ENCODE measurements around the gene WASHC2A.
"Not testable (repeated sequence)": the region's sequence is repeated elsewhere in the genome, so short reads cannot be mapped to it uniquely, and the experiment has no call there.

The WASHC2A gene

GRCh38 chr10:50063100-50063499, 4.7 kb upstream of the WASHC2A start:
- H3K9ac ChIP-seq (ENCODE audit: low read depth in 1 of 2, low read length in 2 of 2), result no peak overlapping the region
- H3K27me3 ChIP-seq (ENCODE audit: control insufficient read depth in 1 of 2, insufficient read depth in 2 of 2, low read length in 2 of 2), result no peaks in the 10 kb centered on the region
- peaks cover 0 to 5% of the 10 kb centered on the region in 2 donors for H3K4me1 ChIP-seq (ENCODE audit: control insufficient read depth in 1 of 2, insufficient read depth in 2 of 2, low read length in 2 of 2)
- no peaks in the 10 kb centered on the region for H3K9me3 ChIP-seq (ENCODE audit: control insufficient read depth in 1 of 2, low read length in 2 of 2)
- no peaks in the 10 kb centered on the region for H3K36me3 ChIP-seq (ENCODE audit: control insufficient read depth in 1 of 2, insufficient read depth in 2 of 2, low read length in 2 of 2)
- H3K27ac ChIP-seq (ENCODE audit: low read depth, low read length), result no peak overlapping the region
- H3K4me3 ChIP-seq (ENCODE audit: low read depth in 1 of 2, low read length in 2 of 2), result no peak overlapping the region

DNA sequence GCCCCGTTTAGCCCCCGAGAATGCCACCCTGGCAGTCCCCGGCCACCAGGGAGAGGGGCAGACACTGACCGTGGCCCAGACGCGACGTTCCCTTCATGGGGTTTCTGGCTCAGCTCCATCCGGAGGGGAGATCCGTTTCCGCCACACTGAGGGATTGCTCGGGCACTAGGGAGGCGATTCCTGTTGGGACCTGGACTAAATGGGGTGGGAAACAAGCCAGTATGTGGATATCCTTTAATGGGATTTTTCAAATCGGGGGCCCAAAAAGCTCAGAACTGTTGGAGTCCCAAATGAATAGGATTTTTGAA, 552 bp downstream of the WASHC2A start:
- not testable (repeated sequence) for H3K27me3 ChIP-seq (ENCODE audit: control insufficient read depth in 1 of 2, insufficient read depth in 2 of 2, low read length in 2 of 2); H3K36me3 ChIP-seq (ENCODE audit: control insufficient read depth in 1 of 2, insufficient read depth in 2 of 2, low read length in 2 of 2); H3K9ac ChIP-seq (ENCODE audit: low read depth in 1 of 2, low read length in 2 of 2); H3K9me3 ChIP-seq (ENCODE audit: control insufficient read depth in 1 of 2, low read length in 2 of 2); H3K4me1 ChIP-seq (ENCODE audit: control insufficient read depth in 1 of 2, insufficient read depth in 2 of 2, low read length in 2 of 2); H3K27ac ChIP-seq (ENCODE audit: low read depth, low read length)
- H3K4me3 ChIP-seq (ENCODE audit: low read depth in 1 of 2, low read length in 2 of 2), result peak overlapping the region; percentile 55 to 79

DNA sequence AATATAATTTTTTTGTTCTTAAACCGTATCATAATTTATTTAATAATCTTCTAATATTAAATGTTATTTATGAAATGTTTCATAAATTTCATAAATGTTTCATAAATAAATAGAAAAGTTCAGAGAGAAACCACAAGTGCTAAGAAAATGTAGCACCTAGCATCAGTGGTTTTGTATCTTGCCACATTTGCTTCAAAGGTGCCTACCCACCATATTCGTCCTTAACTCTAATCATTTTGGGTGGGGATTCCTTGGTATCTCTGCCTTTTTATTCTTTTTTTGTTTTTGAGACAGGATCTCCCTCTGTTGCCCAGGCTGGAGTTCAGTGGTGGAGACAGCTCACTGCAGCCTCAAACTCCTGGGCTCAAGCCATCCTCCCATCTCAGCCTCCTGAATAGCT, 7.4 kb downstream of the WASHC2A start:
- H3K9ac ChIP-seq (ENCODE audit: low read depth in 1 of 2, low read length in 2 of 2); H3K9me3 ChIP-seq (ENCODE audit: control insufficient read depth in 1 of 2, low read length in 2 of 2); H3K27ac ChIP-seq (ENCODE audit: low read depth, low read length); H3K4me3 ChIP-seq (ENCODE audit: low read depth in 1 of 2, low read length in 2 of 2); H3K27me3 ChIP-seq (ENCODE audit: control insufficient read depth in 1 of 2, insufficient read depth in 2 of 2, low read length in 2 of 2); H3K36me3 ChIP-seq (ENCODE audit: control insufficient read depth in 1 of 2, insufficient read depth in 2 of 2, low read length in 2 of 2); H3K4me1 ChIP-seq (ENCODE audit: control insufficient read depth in 1 of 2, insufficient read depth in 2 of 2, low read length in 2 of 2): not testable (repeated sequence)

DNA sequence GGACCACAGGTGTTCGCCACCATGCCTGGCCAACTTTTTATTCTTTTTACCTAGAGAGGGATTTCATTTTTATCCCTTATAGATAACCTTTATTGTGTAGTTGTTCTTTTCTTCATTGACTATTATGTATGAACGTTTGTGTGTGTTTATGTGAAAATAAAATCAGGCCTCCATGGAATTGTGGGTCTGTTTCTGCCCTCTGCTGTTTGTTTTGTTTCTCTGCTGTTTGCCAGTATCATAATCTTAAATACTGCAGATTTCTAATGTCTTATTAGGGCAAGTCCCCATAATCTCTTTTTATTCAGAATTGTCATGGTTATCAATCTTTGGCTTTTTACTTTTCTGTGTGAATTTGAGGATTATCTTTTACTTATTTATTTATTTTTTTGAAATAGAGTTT, 7.8 kb downstream of the WASHC2A start:
- H3K4me3 ChIP-seq (ENCODE audit: low read depth in 1 of 2, low read length in 2 of 2), result not testable (repeated sequence)

DNA sequence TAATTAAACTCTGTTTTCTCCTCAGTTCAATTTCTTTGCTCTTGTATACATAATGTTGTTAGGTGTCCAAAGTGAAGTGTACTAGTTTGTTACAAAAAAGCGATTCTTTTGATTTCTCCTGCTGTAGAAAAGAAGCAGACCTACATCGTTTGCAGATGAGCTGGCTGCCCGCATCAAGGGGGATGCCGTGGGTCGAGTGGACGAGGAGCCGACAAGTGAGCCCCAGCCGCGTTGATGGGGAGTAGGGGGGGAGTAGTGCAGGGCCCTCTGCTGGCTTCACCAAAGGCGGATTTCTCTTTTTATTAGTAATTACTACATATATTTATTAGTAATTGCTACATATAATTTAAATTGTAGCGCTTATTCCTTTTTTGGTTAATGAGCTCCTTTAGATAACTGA, 23.6 kb downstream of the WASHC2A start:
- not testable (repeated sequence) for H3K9ac ChIP-seq (ENCODE audit: low read depth in 1 of 2, low read length in 2 of 2); H3K9me3 ChIP-seq (ENCODE audit: control insufficient read depth in 1 of 2, low read length in 2 of 2); H3K27ac ChIP-seq (ENCODE audit: low read depth, low read length); H3K27me3 ChIP-seq (ENCODE audit: control insufficient read depth in 1 of 2, insufficient read depth in 2 of 2, low read length in 2 of 2); H3K4me1 ChIP-seq (ENCODE audit: control insufficient read depth in 1 of 2, insufficient read depth in 2 of 2, low read length in 2 of 2); H3K4me3 ChIP-seq (ENCODE audit: low read depth in 1 of 2, low read length in 2 of 2); H3K36me3 ChIP-seq (ENCODE audit: control insufficient read depth in 1 of 2, insufficient read depth in 2 of 2, low read length in 2 of 2)

More for the DNA sequence above, 7.8 kb downstream of the WASHC2A start:
- not testable (repeated sequence) for H3K9me3 ChIP-seq (ENCODE audit: control insufficient read depth in 1 of 2, low read length in 2 of 2); H3K27me3 ChIP-seq (ENCODE audit: control insufficient read depth in 1 of 2, insufficient read depth in 2 of 2, low read length in 2 of 2); H3K36me3 ChIP-seq (ENCODE audit: control insufficient read depth in 1 of 2, insufficient read depth in 2 of 2, low read length in 2 of 2); H3K9ac ChIP-seq (ENCODE audit: low read depth in 1 of 2, low read length in 2 of 2); H3K27ac ChIP-seq (ENCODE audit: low read depth, low read length); H3K4me1 ChIP-seq (ENCODE audit: control insufficient read depth in 1 of 2, insufficient read depth in 2 of 2, low read length in 2 of 2)

DNA sequence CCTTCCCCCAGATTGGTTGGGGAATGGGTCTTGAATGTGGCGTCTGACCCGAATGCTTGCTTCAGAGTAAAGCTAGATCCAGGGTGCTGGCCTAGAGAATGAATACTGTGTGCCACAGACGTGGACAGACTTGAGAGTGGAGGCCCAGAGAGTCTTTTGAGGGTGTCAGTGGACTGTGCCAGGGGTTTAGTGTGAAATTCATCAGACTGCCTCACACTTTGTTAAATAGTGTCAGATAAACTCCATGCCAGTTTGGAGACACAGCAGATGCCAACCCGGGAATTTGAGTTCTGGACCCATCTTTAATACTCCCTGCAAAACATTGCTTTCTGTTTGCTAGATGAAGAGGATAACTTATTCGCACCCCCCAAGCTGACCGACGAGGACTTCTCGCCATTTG, 25.2 kb downstream of the WASHC2A start:
- H3K4me3 ChIP-seq (ENCODE audit: low read depth in 1 of 2, low read length in 2 of 2); H3K9ac ChIP-seq (ENCODE audit: low read depth in 1 of 2, low read length in 2 of 2); H3K27me3 ChIP-seq (ENCODE audit: control insufficient read depth in 1 of 2, insufficient read depth in 2 of 2, low read length in 2 of 2); H3K4me1 ChIP-seq (ENCODE audit: control insufficient read depth in 1 of 2, insufficient read depth in 2 of 2, low read length in 2 of 2); H3K27ac ChIP-seq (ENCODE audit: low read depth, low read length); H3K36me3 ChIP-seq (ENCODE audit: control insufficient read depth in 1 of 2, insufficient read depth in 2 of 2, low read length in 2 of 2); H3K9me3 ChIP-seq (ENCODE audit: control insufficient read depth in 1 of 2, low read length in 2 of 2): not testable (repeated sequence)

GRCh38 chr10:50094630-50095029, 26.9 kb downstream of the WASHC2A start:
- H3K27me3 ChIP-seq (ENCODE audit: control insufficient read depth in 1 of 2, insufficient read depth in 2 of 2, low read length in 2 of 2); H3K4me3 ChIP-seq (ENCODE audit: low read depth in 1 of 2, low read length in 2 of 2); H3K27ac ChIP-seq (ENCODE audit: low read depth, low read length); H3K4me1 ChIP-seq (ENCODE audit: control insufficient read depth in 1 of 2, insufficient read depth in 2 of 2, low read length in 2 of 2); H3K9me3 ChIP-seq (ENCODE audit: control insufficient read depth in 1 of 2, low read length in 2 of 2); H3K9ac ChIP-seq (ENCODE audit: low read depth in 1 of 2, low read length in 2 of 2); H3K36me3 ChIP-seq (ENCODE audit: control insufficient read depth in 1 of 2, insufficient read depth in 2 of 2, low read length in 2 of 2): not testable (repeated sequence)

- not testable (repeated sequence) for H3K27ac ChIP-seq (ENCODE audit: low read depth, low read length); H3K27me3 ChIP-seq (ENCODE audit: control insufficient read depth in 1 of 2, insufficient read depth in 2 of 2, low read length in 2 of 2); H3K4me3 ChIP-seq (ENCODE audit: low read depth in 1 of 2, low read length in 2 of 2); H3K9ac ChIP-seq (ENCODE audit: low read depth in 1 of 2, low read length in 2 of 2); H3K36me3 ChIP-seq (ENCODE audit: control insufficient read depth in 1 of 2, insufficient read depth in 2 of 2, low read length in 2 of 2); H3K9me3 ChIP-seq (ENCODE audit: control insufficient read depth in 1 of 2, low read length in 2 of 2); H3K4me1 ChIP-seq (ENCODE audit: control insufficient read depth in 1 of 2, insufficient read depth in 2 of 2, low read length in 2 of 2)
Observed at GRCh38 chr10:50095402-50095801, 27.6 kb downstream of the WASHC2A start.

DNA sequence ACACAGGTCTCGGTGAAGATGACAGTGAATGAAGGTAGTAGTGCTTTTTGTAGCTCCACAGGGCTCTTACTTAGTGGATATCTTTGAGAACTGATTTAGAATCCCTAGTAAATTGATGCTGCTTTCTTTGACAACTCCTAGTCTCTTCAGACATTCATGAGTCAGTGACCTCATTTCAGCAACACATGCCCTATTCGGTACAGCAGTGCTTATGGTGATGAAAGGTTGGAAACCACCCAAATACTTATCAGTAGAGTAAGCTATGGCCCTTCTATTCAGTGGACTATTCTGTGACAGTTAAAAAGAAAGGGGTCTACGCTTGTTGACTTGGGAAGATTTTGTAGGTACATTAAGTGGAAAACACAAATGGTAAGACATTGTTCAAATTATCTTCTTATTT, 29.0 kb downstream of the WASHC2A start:
- H3K9me3 ChIP-seq (ENCODE audit: control insufficient read depth in 1 of 2, low read length in 2 of 2); H3K9ac ChIP-seq (ENCODE audit: low read depth in 1 of 2, low read length in 2 of 2); H3K27ac ChIP-seq (ENCODE audit: low read depth, low read length); H3K4me3 ChIP-seq (ENCODE audit: low read depth in 1 of 2, low read length in 2 of 2); H3K4me1 ChIP-seq (ENCODE audit: control insufficient read depth in 1 of 2, insufficient read depth in 2 of 2, low read length in 2 of 2); H3K27me3 ChIP-seq (ENCODE audit: control insufficient read depth in 1 of 2, insufficient read depth in 2 of 2, low read length in 2 of 2): not testable (repeated sequence)
- peaks cover 8 to 18% of the 10 kb centered on the region in 2 donors for H3K36me3 ChIP-seq (ENCODE audit: control insufficient read depth in 1 of 2, insufficient read depth in 2 of 2, low read length in 2 of 2)

DNA sequence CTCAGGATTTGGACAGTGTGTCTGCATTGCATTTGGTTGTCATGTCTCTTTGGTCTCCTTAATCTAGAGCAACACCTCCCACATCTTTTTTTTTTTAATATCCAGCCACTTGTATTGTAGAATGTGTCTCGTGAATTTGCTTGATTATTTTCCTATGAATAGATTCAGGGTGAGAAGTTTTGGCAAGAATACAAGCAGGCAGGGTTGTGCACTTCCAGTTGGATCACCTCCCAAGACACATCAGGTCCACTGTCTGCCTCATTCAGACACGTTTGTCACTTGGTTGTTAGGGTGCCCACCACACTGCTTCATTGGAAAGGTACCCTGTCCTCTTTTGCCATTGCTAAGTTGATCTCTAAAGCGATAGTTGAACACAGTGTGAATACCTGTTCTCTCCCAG, 30.9 kb downstream of the WASHC2A start:
- not testable (repeated sequence) for H3K27me3 ChIP-seq (ENCODE audit: control insufficient read depth in 1 of 2, insufficient read depth in 2 of 2, low read length in 2 of 2); H3K9me3 ChIP-seq (ENCODE audit: control insufficient read depth in 1 of 2, low read length in 2 of 2); H3K9ac ChIP-seq (ENCODE audit: low read depth in 1 of 2, low read length in 2 of 2); H3K4me3 ChIP-seq (ENCODE audit: low read depth in 1 of 2, low read length in 2 of 2); H3K4me1 ChIP-seq (ENCODE audit: control insufficient read depth in 1 of 2, insufficient read depth in 2 of 2, low read length in 2 of 2); H3K27ac ChIP-seq (ENCODE audit: low read depth, low read length)
- peaks cover 8 to 16% of the 10 kb centered on the region in 2 donors for H3K36me3 ChIP-seq (ENCODE audit: control insufficient read depth in 1 of 2, insufficient read depth in 2 of 2, low read length in 2 of 2)

GRCh38 chr10:50101139-50101582, 33.4 kb downstream of the WASHC2A start:
- H3K9ac ChIP-seq (ENCODE audit: low read depth in 1 of 2, low read length in 2 of 2); H3K4me1 ChIP-seq (ENCODE audit: control insufficient read depth in 1 of 2, insufficient read depth in 2 of 2, low read length in 2 of 2); H3K9me3 ChIP-seq (ENCODE audit: control insufficient read depth in 1 of 2, low read length in 2 of 2); H3K27me3 ChIP-seq (ENCODE audit: control insufficient read depth in 1 of 2, insufficient read depth in 2 of 2, low read length in 2 of 2); H3K4me3 ChIP-seq (ENCODE audit: low read depth in 1 of 2, low read length in 2 of 2); H3K27ac ChIP-seq (ENCODE audit: low read depth, low read length): not testable (repeated sequence)
- H3K36me3 ChIP-seq (ENCODE audit: control insufficient read depth in 1 of 2, insufficient read depth in 2 of 2, low read length in 2 of 2), result peaks cover 8 to 12% of the 10 kb centered on the region in 2 donors

Data from duodenal mucosa (tissue), 2 donors.